OCI-LY3 (cell line): ENCODE measurements around the gene WDR37.
"Not testable (repeated sequence)": the region's sequence is repeated elsewhere in the genome, so short reads cannot be mapped to it uniquely, and the experiment has no call there.

Source experiments
- H2AFZ ChIP-seq: fragments of 200-600, 300-600 bp; shearing (Covaris generic); 2 replicates; pipeline ENCODE4 v1.6.0; 2014; ENCODE audit warnings: antibody characterized with exemption, low read depth, low read length
- H3K27ac ChIP-seq: fragments of 200-600, 300-600 bp; sonication (generic); 2 replicates; pipeline ENCODE4 v1.5.1; 2014; ENCODE audit warnings: mild to moderate bottlenecking, low read length, moderate library complexity, mixed read lengths
- H3K27me3 ChIP-seq: fragments of 200-600, 300-600 bp; sonication (generic); 2 replicates; pipeline ENCODE4 v1.6.1; 2014; ENCODE audit warnings: low read depth, low read length, mixed read lengths
- H3K36me3 ChIP-seq: fragments of 200-600, 300-600 bp; sonication (generic); replicated peaks from 2 replicates; pipeline ENCODE3; 2014; ENCODE audit warnings: low read depth, low read length, mixed read lengths
- H3K4me1 ChIP-seq: fragments of 300-600, 200-600 bp; sonication (generic); 2 replicates; pipeline ENCODE4 v1.6.1; 2014; ENCODE audit warnings: low read length, mixed read lengths
- H3K4me2 ChIP-seq: fragments of 200-600, 300-600 bp; sonication (generic); 2 replicates; pipeline ENCODE4 v1.6.1; 2014; ENCODE audit warnings: low read length, mixed read lengths
- H3K4me3 ChIP-seq: fragments of 300-600, 200-600 bp; sonication (generic); 2 replicates; pipeline ENCODE4 v1.5.1; 2014; ENCODE audit warnings: antibody characterized with exemption, mild to moderate bottlenecking, low read length, moderate library complexity
- H3K79me2 ChIP-seq: fragments of 300-600, 200-600 bp; shearing (Covaris generic); 2 replicates; pipeline ENCODE4 v1.6.1; 2014; ENCODE audit warnings: mild to moderate bottlenecking, low read length, mixed read lengths
- H3K9ac ChIP-seq: fragments of 300-600, 200-600 bp; shearing (Covaris generic); 2 replicates; pipeline ENCODE4 v1.6.0; 2014; ENCODE audit warnings: mild to moderate bottlenecking, low read length, moderate library complexity
- H3K9me3 ChIP-seq: fragments of 200-600, 300-600 bp; shearing (Covaris generic); 2 replicates; pipeline ENCODE4 v1.6.1; 2014; ENCODE audit warnings: low read length, mixed read lengths; ENCODE audit not compliant: insufficient read depth
- H4K20me1 ChIP-seq: fragments of 200-600, 300-600 bp; sonication (generic); 2 replicates; pipeline ENCODE4 v1.6.1; 2016; ENCODE audit warnings: low read length, mixed read lengths; ENCODE audit not compliant: insufficient read depth
- EZH2phosphoT487 ChIP-seq: fragments of 200-600 bp; shearing (Covaris generic); IDR thresholded peaks from 2 replicates; pipeline ENCODE4 v1.6.1; 2018; ENCODE audit warnings: antibody characterized with exemption, mixed run types, low read depth
- TF ChIP-seq, protein P1 (sequence below): fragments of 200-600, 300-600 bp; sonication (generic); IDR thresholded peaks from 2 replicates; pipeline ENCODE4 v1.5.1; 2014; ENCODE audit warnings: antibody characterized with exemption, low read length, low read depth

The WDR37 gene

DNA sequence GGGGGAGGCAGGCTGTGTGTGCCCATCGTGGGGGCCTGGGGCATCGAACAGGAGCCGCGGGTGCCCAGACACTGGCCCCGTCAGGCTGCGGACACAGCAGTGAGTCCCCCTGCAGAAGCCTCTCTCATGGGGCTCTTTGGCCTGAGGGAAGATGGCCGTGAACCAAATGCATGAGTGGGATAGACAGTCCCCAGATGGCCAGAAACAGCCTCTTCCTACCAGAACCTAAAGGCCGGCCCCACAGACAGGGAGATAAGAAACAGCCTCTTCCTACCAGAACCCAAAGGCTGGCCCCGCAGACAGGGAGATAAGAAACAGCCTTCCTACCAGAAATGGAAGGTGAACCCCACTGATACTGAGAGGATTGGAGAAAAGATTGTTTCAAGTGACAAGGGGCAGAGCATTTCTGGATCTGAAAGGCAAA lies 47.1 kb upstream of the WDR37 start:
- Histone ChIP-seq H3K9ac (no peak overlapping the region), H3K36me3 (peaks cover 39% of the 10 kb centered on the region)

DNA sequence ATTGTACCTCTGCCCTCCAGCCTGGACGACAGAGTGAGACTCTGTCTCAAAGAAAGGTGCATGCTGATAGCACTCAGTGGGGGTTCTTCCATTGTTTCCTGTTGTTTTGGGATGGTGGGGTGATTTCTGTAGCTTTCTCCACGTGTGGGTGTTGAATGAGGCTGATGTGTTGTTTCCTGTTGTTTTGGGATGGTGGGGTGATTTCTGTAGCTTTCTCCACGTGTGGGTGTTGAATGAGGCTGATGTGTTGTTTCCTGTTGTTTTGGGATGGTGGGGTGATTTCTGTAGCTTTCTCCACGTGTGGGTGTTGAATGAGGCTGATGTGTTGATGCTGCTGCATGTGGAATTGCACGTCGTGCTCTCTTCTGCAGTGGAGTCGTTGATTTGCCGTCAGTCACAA lies 46.2 kb upstream of the WDR37 start:
- not testable (repeated sequence) for H3K27ac ChIP-seq, H3K27me3 ChIP-seq, H2AFZ ChIP-seq, H3K79me2 ChIP-seq, H3K4me2 ChIP-seq, H3K9me3 ChIP-seq, H4K20me1 ChIP-seq, H3K4me3 ChIP-seq, H3K4me1 ChIP-seq, H3K9ac ChIP-seq
- H3K36me3 ChIP-seq, result peaks cover 35% of the 10 kb centered on the region

More for the DNA sequence above, 47.1 kb upstream of the WDR37 start:
- Histone ChIP-seq H4K20me1 (no peaks in the 10 kb centered on the region), H3K4me1 (no peaks in the 10 kb centered on the region), H3K27me3 (no peaks in the 10 kb centered on the region), H3K9me3 (no peaks in the 10 kb centered on the region), H3K4me2 (no peak overlapping the region), H3K79me2 (peaks cover 8% of the 10 kb centered on the region; the same call in 1 of the 2 replicates), H3K4me3 (no peak overlapping the region), H2AFZ (no peak overlapping the region), H3K27ac (no peak overlapping the region)
- TF ChIP-seq EZH2phosphoT487, result no peak
- TF ChIP-seq, protein P1, sequence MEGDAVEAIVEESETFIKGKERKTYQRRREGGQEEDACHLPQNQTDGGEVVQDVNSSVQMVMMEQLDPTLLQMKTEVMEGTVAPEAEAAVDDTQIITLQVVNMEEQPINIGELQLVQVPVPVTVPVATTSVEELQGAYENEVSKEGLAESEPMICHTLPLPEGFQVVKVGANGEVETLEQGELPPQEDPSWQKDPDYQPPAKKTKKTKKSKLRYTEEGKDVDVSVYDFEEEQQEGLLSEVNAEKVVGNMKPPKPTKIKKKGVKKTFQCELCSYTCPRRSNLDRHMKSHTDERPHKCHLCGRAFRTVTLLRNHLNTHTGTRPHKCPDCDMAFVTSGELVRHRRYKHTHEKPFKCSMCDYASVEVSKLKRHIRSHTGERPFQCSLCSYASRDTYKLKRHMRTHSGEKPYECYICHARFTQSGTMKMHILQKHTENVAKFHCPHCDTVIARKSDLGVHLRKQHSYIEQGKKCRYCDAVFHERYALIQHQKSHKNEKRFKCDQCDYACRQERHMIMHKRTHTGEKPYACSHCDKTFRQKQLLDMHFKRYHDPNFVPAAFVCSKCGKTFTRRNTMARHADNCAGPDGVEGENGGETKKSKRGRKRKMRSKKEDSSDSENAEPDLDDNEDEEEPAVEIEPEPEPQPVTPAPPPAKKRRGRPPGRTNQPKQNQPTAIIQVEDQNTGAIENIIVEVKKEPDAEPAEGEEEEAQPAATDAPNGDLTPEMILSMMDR, result no peak

DNA sequence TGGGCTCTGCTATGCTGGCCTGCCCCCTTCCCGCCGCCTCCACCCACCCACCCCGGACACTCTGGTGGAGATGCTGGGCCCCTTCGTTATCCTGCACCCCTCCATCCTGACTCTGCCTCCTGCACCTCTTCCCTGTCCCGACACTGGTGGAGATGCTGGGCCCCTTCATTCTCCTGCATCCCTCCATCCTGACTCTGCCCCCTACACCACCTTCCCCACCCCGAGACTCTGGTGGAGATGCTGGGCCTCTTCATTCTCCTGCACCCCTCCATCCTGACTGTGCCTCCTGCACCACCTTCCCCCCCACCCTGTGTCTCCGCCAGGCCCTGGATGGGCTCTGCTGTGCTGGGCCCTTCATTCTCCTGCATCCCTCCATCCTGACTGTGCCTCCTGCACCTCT lies 45.5 kb upstream of the WDR37 start:
- TF ChIP-seq, protein P1, result no peak
- TF ChIP-seq EZH2phosphoT487, result no peak
- no peaks in the 10 kb centered on the region for H3K9me3 ChIP-seq
- no peak overlapping the region for H3K4me3 ChIP-seq
- no peak overlapping the region for H2AFZ ChIP-seq
- H3K27ac ChIP-seq, result no peak overlapping the region
- no peaks in the 10 kb centered on the region for H3K79me2 ChIP-seq
- H3K4me2 ChIP-seq, result no peak overlapping the region
- H3K9ac ChIP-seq, result no peak overlapping the region
- H4K20me1 ChIP-seq, result no peaks in the 10 kb centered on the region
- no peaks in the 10 kb centered on the region for H3K4me1 ChIP-seq
- H3K27me3 ChIP-seq, result no peaks in the 10 kb centered on the region
- H3K36me3 ChIP-seq, result peaks cover 35% of the 10 kb centered on the region

DNA sequence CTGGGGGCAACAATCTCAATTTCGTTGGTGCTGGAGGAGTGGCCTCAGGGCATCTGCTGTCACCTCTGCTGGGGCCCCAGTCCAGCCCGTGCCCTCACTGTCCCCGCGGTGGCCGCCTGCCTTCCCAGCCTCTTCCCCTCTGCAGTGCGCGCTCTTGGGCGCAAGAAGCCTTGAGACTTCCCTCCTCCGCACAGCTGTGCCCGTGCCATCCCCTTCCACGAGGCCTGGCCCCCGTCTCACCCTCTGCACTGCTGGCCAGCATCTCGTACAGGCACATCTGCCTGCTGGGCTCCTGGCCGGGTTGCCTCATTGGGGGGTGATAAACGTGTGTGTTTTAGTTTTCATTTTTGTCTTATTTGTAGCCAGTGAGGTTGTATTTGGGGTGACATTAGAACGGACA lies 44.5 kb upstream of the WDR37 start:
- no peak overlapping the region for H3K4me3 ChIP-seq
- H4K20me1 ChIP-seq, result no peaks in the 10 kb centered on the region
- no peaks in the 10 kb centered on the region for H3K9me3 ChIP-seq
- H3K4me1 ChIP-seq, result no peaks in the 10 kb centered on the region
- H3K79me2 ChIP-seq, result no peaks in the 10 kb centered on the region
- no peak overlapping the region for H3K27ac ChIP-seq
- no peaks in the 10 kb centered on the region for H3K27me3 ChIP-seq
- H2AFZ ChIP-seq, result no peak overlapping the region
- H3K4me2 ChIP-seq, result no peak overlapping the region
- H3K9ac ChIP-seq, result no peak overlapping the region
- peaks cover 36% of the 10 kb centered on the region for H3K36me3 ChIP-seq
- TF ChIP-seq EZH2phosphoT487, result no peak
- TF ChIP-seq, protein P1, result no peak

DNA sequence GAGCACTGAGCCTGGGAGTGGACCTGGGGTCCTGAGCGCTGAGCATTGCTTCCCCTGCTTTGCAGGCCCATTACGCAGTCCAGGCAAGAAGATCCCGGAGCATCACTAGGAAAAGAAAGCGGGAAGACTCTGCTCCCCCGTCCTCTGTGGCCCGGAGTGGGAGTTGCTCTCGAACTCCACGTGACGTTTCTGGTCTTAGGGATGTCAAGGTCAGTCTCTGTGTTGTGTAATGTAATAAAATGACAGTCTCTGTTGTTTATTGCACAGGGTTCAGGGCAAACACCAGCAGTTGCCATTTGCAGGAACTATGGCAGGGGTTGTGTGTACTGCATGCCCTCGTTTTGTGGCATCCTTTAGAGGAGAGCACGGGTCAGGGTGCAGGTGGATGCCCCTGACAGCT lies 40.5 kb upstream of the WDR37 start:
- H3K4me3 ChIP-seq, result no peak overlapping the region
- no peak overlapping the region for H3K27ac ChIP-seq
- H3K79me2 ChIP-seq, result no peaks in the 10 kb centered on the region
- H2AFZ ChIP-seq, result no peak overlapping the region
- no peak for TF ChIP-seq EZH2phosphoT487
- TF ChIP-seq, protein P1, result no peak
- no peak overlapping the region for H3K4me2 ChIP-seq
- H3K27me3 ChIP-seq, result no peaks in the 10 kb centered on the region
- H4K20me1 ChIP-seq, result no peaks in the 10 kb centered on the region
- peaks cover 38% of the 10 kb centered on the region for H3K36me3 ChIP-seq
- H3K4me1 ChIP-seq, result no peaks in the 10 kb centered on the region
- H3K9me3 ChIP-seq, result no peaks in the 10 kb centered on the region
- H3K9ac ChIP-seq, result no peak overlapping the region
